ENCODE results near the gene CREG2.

The CREG2 gene

GRCh38 chr2:101388232-101388631, 929 bp upstream of the CREG2 start:
- no peak overlapping the region for H3K4me3 ChIP-seq (ENCODE audit: low read depth, low read length)
- TF ChIP-seq CTCF (IDR thresholded peaks at IDR 0.05; ENCODE audit: low read depth, low read length) = no peak

- peak overlapping the region; percentile 56 for H3K4me3 ChIP-seq (ENCODE audit: low read depth, low read length)
- no peak for TF ChIP-seq CTCF (IDR thresholded peaks at IDR 0.05; ENCODE audit: low read depth, low read length)
Measured at GRCh38 chr2:101386599-101387150, 628 bp downstream of the CREG2 start.

- no peak overlapping the region for H3K4me3 ChIP-seq (ENCODE audit: low read depth, low read length)
- no peak for TF ChIP-seq CTCF (IDR thresholded peaks at IDR 0.05; ENCODE audit: low read depth, low read length)
Measured at GRCh38 chr2:101383016-101383541, 4.2 kb downstream of the CREG2 start.

GRCh38 chr2:101382442-101382841, 4.9 kb downstream of the CREG2 start:
- no peak for TF ChIP-seq CTCF (IDR thresholded peaks at IDR 0.05; ENCODE audit: low read depth, low read length)
- H3K4me3 ChIP-seq (ENCODE audit: low read depth, low read length) = no peak overlapping the region

GRCh38 chr2:101380376-101380775, 6.9 kb downstream of the CREG2 start:
- H3K4me3 ChIP-seq (ENCODE audit: low read depth, low read length) = no peak overlapping the region
- TF ChIP-seq CTCF (IDR thresholded peaks at IDR 0.05; ENCODE audit: low read depth, low read length) = no peak

GRCh38 chr2:101379091-101379490, 8.2 kb downstream of the CREG2 start:
- TF ChIP-seq CTCF (IDR thresholded peaks at IDR 0.05; ENCODE audit: low read depth, low read length) = no peak
- H3K4me3 ChIP-seq (ENCODE audit: low read depth, low read length) = no peak overlapping the region

- H3K4me3 ChIP-seq (ENCODE audit: low read depth, low read length) = no peak overlapping the region
- TF ChIP-seq CTCF (IDR thresholded peaks at IDR 0.05; ENCODE audit: low read depth, low read length) = no peak
Measured at GRCh38 chr2:101375653-101376052, 11.7 kb downstream of the CREG2 start.
